Esophagus squamous epithelium (tissue), 5 donors: ENCODE data around the gene DNAI7. TPM values are rescaled to one million over a fixed set of nuclear protein-coding genes. Genes with fewer than 3 reads are reported as not detected.

Experiments used
- DNase-seq: peaks from one replicate; lab custom pipeline; 2025; lab: John Stamatoyannopoulos, UW
- H3K27ac ChIP-seq, 4 donors: fragments of 200-600 bp; sonication (generic); one replicate each; pipeline ENCODE4 v1.5.1; 2016 to 2019; ENCODE audit warnings: mild to moderate bottlenecking in 1 of 4
- H3K27me3 ChIP-seq, 4 donors: fragments of 200-600 bp; sonication (generic); 1 replicate in 3 of 4; 2 replicates in 1 of 4; pipeline versions ENCODE4 v1.5.1 to v1.6.0; 2017 to 2021; ENCODE audit warnings: antibody characterized with exemption in 1 of 4
- H3K36me3 ChIP-seq, 3 donors: fragments of 200-600 bp; sonication (generic); one replicate each; pipeline ENCODE4 v1.5.1; 2016 to 2019
- H3K4me1 ChIP-seq, 3 donors: fragments of 200-600 bp; sonication (generic); one replicate each; pipeline ENCODE4 v1.5.1; 2017 to 2019
- H3K4me3 ChIP-seq, 4 donors: fragments of 200-600 bp; sonication (generic); 1 replicate in 3 of 4; 2 replicates in 1 of 4; pipeline ENCODE4 v1.5.1; 2016 to 2019; ENCODE audit warnings: mild to moderate bottlenecking in 2 of 4, moderate library complexity in 1 of 4
- H3K9me3 ChIP-seq, 3 donors: fragments of 200-600 bp; sonication (generic); one replicate each; pipeline ENCODE4 v1.5.1; 2016 to 2019
- POLR2A ChIP-seq, 4 donors: fragments of 450-650 bp; IDR thresholded peaks; one replicate each; pipeline ENCODE4 v1.6.1; 2017; ENCODE audit warnings: antibody characterized with exemption in 4 of 4, mild to moderate bottlenecking in 4 of 4, moderate library complexity in 3 of 4
- WGBS, 2 donors: methylation state at CpG; one replicate each; pipeline ENCODE4 v1.1.5; 2018; 5-methylcytosine and 5-hydroxymethylcytosine counted together
- intact Hi-C: fragments of 100-400 bp; cut with DNase I; formaldehyde crosslinking; loops from one replicate; pipeline ENCODE4 v1.15.0; 2022
- total RNA-seq, 4 donors: library from RNA; depleted of rRNA; stranded (reverse); fragments of >200 nt; gene quantifications; one replicate each; pipeline ENCODE4 v1.1.0, GENCODE V29; 2016
- TF ChIP-seq, protein P1 (sequence below), 6 experiments: fragments of 450-650 bp in 4 of 6; fragments of 200-600 bp in 2 of 6; sonication (generic) in 2 of 6; IDR thresholded peaks; one replicate each; pipeline ENCODE4 v1.5.1; 2016 to 2019; ENCODE audit warnings: antibody characterized with exemption in 6 of 6, mild to moderate bottlenecking in 4 of 6, moderate library complexity in 4 of 6
- donor health status: DM: yes; HTN: yes; CAD: no.

Gene DNAI7
- total RNA-seq, 4 donors from 2014 or later = not detected

DNA sequence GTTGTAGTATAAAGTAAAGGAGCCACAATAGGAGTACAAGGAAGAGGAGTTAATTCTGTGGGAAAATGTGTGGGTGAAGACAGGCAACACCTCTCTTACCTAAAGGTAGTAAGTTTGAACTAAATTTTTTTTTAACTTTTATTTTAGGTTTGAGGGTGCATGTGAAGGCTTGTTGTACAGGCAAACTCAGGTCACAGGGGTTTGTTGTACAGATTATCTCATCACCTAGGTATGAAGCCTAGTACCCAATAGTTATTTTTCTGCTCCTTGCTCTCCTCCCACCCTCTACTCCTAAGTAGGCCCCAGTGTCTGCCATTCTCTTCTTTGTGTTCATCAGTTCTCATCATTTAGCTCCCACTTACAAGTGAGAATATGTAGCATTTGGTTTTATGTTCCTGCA lies 70.5 kb downstream of the DNAI7 start:
- Histone ChIP-seq H3K4me3 (no peak overlapping the region), H3K4me1 (no peaks in the 10 kb centered on the region), H3K36me3 (no peaks in the 10 kb centered on the region), H3K27me3 (no peaks in the 10 kb centered on the region), H3K27ac (no peak overlapping the region), H3K9me3 (no peaks in the 10 kb centered on the region)
- no peak for TF ChIP-seq POLR2A (IDR thresholded peaks at IDR 0.05)
- TF ChIP-seq, protein P1, sequence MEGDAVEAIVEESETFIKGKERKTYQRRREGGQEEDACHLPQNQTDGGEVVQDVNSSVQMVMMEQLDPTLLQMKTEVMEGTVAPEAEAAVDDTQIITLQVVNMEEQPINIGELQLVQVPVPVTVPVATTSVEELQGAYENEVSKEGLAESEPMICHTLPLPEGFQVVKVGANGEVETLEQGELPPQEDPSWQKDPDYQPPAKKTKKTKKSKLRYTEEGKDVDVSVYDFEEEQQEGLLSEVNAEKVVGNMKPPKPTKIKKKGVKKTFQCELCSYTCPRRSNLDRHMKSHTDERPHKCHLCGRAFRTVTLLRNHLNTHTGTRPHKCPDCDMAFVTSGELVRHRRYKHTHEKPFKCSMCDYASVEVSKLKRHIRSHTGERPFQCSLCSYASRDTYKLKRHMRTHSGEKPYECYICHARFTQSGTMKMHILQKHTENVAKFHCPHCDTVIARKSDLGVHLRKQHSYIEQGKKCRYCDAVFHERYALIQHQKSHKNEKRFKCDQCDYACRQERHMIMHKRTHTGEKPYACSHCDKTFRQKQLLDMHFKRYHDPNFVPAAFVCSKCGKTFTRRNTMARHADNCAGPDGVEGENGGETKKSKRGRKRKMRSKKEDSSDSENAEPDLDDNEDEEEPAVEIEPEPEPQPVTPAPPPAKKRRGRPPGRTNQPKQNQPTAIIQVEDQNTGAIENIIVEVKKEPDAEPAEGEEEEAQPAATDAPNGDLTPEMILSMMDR (IDR thresholded peaks at IDR 0.05) = no peak
- no peak for DNase-seq
- intact Hi-C loops = no loop called here

DNA sequence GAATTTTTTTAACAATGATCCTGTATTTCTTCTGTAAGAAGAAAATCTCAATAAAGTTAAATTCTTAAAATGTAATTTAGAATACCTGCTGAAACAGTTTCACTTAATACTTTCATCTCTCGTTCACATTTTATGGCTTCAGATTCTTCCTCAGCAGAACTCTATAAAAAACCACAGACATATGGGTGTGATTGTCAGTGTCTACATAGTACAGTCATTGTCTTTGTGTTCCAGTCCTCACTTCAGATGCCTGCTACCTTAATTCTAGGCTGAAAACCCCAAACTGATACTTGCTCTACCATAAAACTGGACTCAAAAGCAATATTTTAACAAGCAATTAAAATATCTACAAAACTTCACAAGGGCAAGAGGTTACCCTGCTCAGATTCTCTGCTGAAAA lies 71.8 kb downstream of the DNAI7 start:
- intact Hi-C loops = no loop called here
- no peaks in the 10 kb centered on the region for H3K27me3 ChIP-seq
- no peaks in the 10 kb centered on the region for H3K4me1 ChIP-seq
- WGBS, 2 donors = 63 to 84% methylated on average over 1 of the region's 1 CpG
- no peak for DNase-seq
- no peak overlapping the region for H3K27ac ChIP-seq
- no peak for TF ChIP-seq POLR2A (IDR thresholded peaks at IDR 0.05)
- TF ChIP-seq, protein P1 (IDR thresholded peaks at IDR 0.05) = no peak
- no peak overlapping the region for H3K4me3 ChIP-seq
- no peaks in the 10 kb centered on the region for H3K9me3 ChIP-seq
- H3K36me3 ChIP-seq = no peaks in the 10 kb centered on the region

DNA sequence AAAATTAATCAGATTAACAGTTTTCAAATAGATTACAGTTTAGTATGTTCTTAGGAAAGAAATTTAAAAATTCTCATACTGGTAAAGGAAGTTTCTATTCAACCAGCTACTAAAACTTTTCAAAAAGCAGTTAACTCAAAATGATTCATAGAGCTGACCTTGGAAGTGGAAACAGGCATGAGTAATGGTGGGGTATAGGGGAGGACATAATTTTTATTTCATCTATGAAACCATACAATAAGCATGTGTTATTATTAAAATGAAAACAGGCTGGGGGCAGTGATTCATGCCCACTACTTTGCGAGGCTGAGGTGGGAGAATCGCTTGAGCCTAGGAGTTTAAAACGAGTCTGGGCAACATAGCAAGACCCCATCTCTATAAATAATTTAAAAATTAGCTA lies 73.0 kb downstream of the DNAI7 start:
- WGBS, 2 donors = 90 to 92% methylated on average over 3 of the region's 3 CpGs
- Histone ChIP-seq H3K36me3 (no peaks in the 10 kb centered on the region), H3K27ac (no peak overlapping the region), H3K4me3 (no peak overlapping the region), H3K9me3 (no peaks in the 10 kb centered on the region), H3K27me3 (no peaks in the 10 kb centered on the region), H3K4me1 (no peaks in the 10 kb centered on the region)
- DNase-seq = no peak
- TF ChIP-seq, protein P1 (IDR thresholded peaks at IDR 0.05) = no peak
- no peak for TF ChIP-seq POLR2A (IDR thresholded peaks at IDR 0.05)
- intact Hi-C loops = no loop called here

DNA sequence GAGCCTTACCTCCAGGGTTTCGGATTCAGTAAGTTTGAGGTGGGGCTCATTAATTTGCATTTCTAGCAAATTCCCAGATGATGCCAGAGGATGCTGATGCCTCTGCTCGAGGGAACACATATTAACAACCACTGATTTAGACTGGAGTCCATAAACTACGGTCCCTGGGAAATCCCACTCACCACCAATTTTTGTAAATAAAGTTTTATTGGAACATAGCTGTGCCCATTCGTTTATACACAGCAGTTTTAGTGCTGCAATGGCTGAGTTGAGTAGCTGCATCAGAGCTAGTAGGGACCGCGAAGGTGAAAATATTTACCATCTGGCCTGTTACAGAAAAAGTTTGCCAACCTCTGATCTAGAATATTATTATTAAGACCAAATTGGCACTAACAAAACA lies 73.8 kb downstream of the DNAI7 start:
- 84 to 95% methylated on average over 6 of the region's 6 CpGs for WGBS, 2 donors
- TF ChIP-seq, protein P1 (IDR thresholded peaks at IDR 0.05) = no peak
- TF ChIP-seq POLR2A (IDR thresholded peaks at IDR 0.05) = no peak
- intact Hi-C loops = no loop called here
- Histone ChIP-seq H3K9me3 (no peaks in the 10 kb centered on the region), H3K27ac (no peak overlapping the region), H3K4me3 (no peak overlapping the region), H3K27me3 (no peaks in the 10 kb centered on the region), H3K4me1 (no peaks in the 10 kb centered on the region), H3K36me3 (no peaks in the 10 kb centered on the region)
- DNase-seq = no peak

DNA sequence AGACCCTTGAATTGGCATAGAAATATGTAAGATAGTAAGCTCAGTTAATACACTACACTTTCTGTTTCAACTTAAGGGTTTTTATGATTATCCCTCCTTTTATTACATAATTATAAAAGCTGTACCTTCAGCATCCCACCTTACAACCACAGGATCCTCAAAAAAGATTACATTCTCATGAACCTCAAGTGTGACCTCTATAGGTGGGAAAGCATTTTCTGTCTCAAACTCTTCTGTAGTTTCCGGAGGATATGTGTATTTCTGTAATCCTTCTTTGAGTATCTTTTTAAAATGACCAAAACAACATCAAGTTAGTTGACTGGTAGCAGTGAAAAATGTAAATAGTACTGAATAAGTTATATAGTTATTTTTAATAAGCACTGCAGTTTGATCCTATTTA lies 75.9 kb downstream of the DNAI7 start:
- Histone ChIP-seq H3K36me3 (no peaks in the 10 kb centered on the region), H3K4me1 (no peaks in the 10 kb centered on the region), H3K9me3 (no peaks in the 10 kb centered on the region), H3K27me3 (no peaks in the 10 kb centered on the region), H3K27ac (no peak overlapping the region), H3K4me3 (no peak overlapping the region)
- 48 to 66% methylated on average over 1 of the region's 1 CpG for WGBS, 2 donors
- no peak for DNase-seq
- intact Hi-C loops = no loop called here
- TF ChIP-seq, protein P1 (IDR thresholded peaks at IDR 0.05) = no peak
- no peak for TF ChIP-seq POLR2A (IDR thresholded peaks at IDR 0.05)
